NCI-H146 treated with DMSO at 0.1 percent for 48 hours (cell line): ENCODE measurements around the gene ZNRF3.
"Not testable (repeated sequence)": the region's sequence is repeated elsewhere in the genome, so short reads cannot be mapped to it uniquely, and the experiment has no call there.

Source experiments
- DNase-seq: peaks from one replicate; lab custom pipeline; 2025; ENCODE audit not compliant: unreplicated experiment; lab: John Stamatoyannopoulos, UW

The ZNRF3 gene

GRCh38 chr22:28882878-28883656, at the start of gene ZNRF3:
Gene ZNRF3 (plus strand): TSS chr22:28883572. CDS start chr22:28883767, 195 bp downstream.
- peak; percentile 56 for DNase-seq

- no peak for DNase-seq
Measured at GRCh38 chr22:28835630-28836189, 47.7 kb upstream of the ZNRF3 start.

- DNase-seq = no peak
Measured at GRCh38 chr22:28837640-28838039, 45.7 kb upstream of the ZNRF3 start.

- no peak for DNase-seq
Measured at GRCh38 chr22:28838971-28839370, 44.4 kb upstream of the ZNRF3 start.

- no peak for DNase-seq
Measured at GRCh38 chr22:28841111-28841510, 42.3 kb upstream of the ZNRF3 start.

- DNase-seq = no peak
Measured at GRCh38 chr22:28843633-28844032, 39.7 kb upstream of the ZNRF3 start.

GRCh38 chr22:28844277-28844676, 39.1 kb upstream of the ZNRF3 start:
- DNase-seq = not testable (repeated sequence)

- DNase-seq = no peak
Measured at GRCh38 chr22:28846994-28847393, 36.4 kb upstream of the ZNRF3 start.

GRCh38 chr22:28855355-28856094, 27.8 kb upstream of the ZNRF3 start:
- DNase-seq = peak; percentile 43

- DNase-seq = no peak
Measured at GRCh38 chr22:28856095-28856455, 27.3 kb upstream of the ZNRF3 start.

- DNase-seq = no peak
Measured at GRCh38 chr22:28857288-28857687, 26.1 kb upstream of the ZNRF3 start.

GRCh38 chr22:28864878-28865596, 18.3 kb upstream of the ZNRF3 start:
- DNase-seq = no peak

GRCh38 chr22:28867191-28867590, 16.2 kb upstream of the ZNRF3 start:
- DNase-seq = no peak

- DNase-seq = not testable (repeated sequence)
Measured at GRCh38 chr22:28868389-28868788, 15.0 kb upstream of the ZNRF3 start.

- no peak for DNase-seq
Measured at GRCh38 chr22:28869736-28870135, 13.6 kb upstream of the ZNRF3 start.

GRCh38 chr22:28873183-28873963, 10.0 kb upstream of the ZNRF3 start:
- DNase-seq = no peak

- DNase-seq = no peak
Measured at GRCh38 chr22:28874061-28874460, 9.3 kb upstream of the ZNRF3 start.

- DNase-seq = no peak
Measured at GRCh38 chr22:28874811-28875320, 8.5 kb upstream of the ZNRF3 start.

- no peak for DNase-seq
Measured at GRCh38 chr22:28882545-28882877, 861 bp upstream of the ZNRF3 start.

- no peak for DNase-seq
Measured at GRCh38 chr22:28883657-28883916, 215 bp downstream of the ZNRF3 start.
